8988T (cell line): ENCODE results near the gene RIMBP3B.
"Not testable (repeated sequence)": the region's sequence is repeated elsewhere in the genome, so short reads cannot be mapped to it uniquely, and the experiment has no call there.

Experiments used
- DNase-seq: peaks from one replicate; pipeline ENCODE4 v3.0.0; 2011

Gene RIMBP3B, protein sequence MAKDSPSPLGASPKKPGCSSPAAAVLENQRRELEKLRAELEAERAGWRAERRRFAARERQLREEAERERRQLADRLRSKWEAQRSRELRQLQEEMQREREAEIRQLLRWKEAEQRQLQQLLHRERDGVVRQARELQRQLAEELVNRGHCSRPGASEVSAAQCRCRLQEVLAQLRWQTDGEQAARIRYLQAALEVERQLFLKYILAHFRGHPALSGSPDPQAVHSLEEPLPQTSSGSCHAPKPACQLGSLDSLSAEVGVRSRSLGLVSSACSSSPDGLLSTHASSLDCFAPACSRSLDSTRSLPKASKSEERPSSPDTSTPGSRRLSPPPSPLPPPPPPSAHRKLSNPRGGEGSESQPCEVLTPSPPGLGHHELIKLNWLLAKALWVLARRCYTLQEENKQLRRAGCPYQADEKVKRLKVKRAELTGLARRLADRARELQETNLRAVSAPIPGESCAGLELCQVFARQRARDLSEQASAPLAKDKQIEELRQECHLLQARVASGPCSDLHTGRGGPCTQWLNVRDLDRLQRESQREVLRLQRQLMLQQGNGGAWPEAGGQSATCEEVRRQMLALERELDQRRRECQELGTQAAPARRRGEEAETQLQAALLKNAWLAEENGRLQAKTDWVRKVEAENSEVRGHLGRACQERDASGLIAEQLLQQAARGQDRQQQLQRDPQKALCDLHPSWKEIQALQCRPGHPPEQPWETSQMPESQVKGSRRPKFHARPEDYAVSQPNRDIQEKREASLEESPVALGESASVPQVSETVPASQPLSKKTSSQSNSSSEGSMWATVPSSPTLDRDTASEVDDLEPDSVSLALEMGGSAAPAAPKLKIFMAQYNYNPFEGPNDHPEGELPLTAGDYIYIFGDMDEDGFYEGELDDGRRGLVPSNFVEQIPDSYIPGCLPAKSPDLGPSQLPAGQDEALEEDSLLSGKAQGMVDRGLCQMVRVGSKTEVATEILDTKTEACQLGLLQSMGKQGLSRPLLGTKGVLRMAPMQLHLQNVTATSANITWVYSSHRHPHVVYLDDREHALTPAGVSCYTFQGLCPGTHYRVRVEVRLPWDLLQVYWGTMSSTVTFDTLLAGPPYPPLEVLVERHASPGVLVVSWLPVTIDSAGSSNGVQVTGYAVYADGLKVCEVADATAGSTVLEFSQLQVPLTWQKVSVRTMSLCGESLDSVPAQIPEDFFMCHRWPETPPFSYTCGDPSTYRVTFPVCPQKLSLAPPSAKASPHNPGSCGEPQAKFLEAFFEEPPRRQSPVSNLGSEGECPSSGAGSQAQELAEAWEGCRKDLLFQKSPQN (N-terminal part only)

GRCh38 chr22:21383701-21384467 is at the start of gene RIMBP3B:
Gene RIMBP3B, plus strand, starts transcription at chr22:21383751. Its CDS starts 108 bp downstream, at chr22:21383859.
- DNase-seq: not testable (repeated sequence)

- not testable (repeated sequence) for DNase-seq
Observed at GRCh38 chr22:21357527-21357926, 26.0 kb upstream of the RIMBP3B start.

GRCh38 chr22:21360525-21360924 is 23.0 kb upstream of the RIMBP3B start:
- not testable (repeated sequence) for DNase-seq

GRCh38 chr22:21362473-21362872 is 21.1 kb upstream of the RIMBP3B start:
- not testable (repeated sequence) for DNase-seq

- not testable (repeated sequence) for DNase-seq
Observed at GRCh38 chr22:21363061-21363460, 20.5 kb upstream of the RIMBP3B start.

DNA sequence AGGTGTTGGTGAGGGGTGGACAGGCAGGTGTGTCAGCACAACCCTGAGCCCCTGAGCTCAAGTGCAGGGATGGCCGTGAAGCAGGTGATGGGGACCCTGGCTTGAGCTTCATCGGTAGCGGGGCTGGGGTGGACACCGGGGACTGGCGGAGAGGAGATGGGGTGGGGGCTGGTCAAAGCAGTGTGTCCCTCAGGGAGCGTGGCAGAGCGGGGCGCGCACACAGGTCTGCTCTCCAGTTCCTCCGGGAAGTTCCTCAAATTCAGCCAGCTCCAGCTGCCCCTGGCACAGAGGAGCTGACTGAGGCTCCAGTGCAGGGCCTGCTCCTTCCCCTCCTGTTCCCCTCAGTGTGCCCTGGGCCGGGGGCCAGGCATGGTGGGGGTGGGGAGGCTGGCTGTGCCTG is 19.7 kb upstream of the RIMBP3B start:
- not testable (repeated sequence) for DNase-seq

DNA sequence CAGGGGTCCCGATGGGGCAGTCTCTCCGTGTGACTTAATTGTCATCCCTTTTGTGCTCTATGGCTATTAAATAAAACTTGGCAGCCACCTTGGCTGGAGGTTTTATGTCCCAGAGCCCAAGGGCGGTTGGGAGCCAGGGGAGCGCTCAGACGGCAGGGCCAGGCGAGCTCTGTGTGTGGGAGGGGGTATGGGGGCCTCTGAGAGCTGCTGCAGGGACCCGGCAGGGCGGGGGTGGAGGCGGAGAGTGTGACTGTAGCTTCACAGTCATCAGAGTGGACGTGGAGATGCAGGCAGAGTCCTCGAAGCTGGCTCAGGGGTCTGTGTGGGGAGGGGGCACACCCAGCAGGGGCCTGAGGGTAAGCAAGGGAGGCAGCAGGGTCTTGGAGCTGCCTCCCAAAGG is 19.2 kb upstream of the RIMBP3B start:
- DNase-seq: not testable (repeated sequence)

DNA sequence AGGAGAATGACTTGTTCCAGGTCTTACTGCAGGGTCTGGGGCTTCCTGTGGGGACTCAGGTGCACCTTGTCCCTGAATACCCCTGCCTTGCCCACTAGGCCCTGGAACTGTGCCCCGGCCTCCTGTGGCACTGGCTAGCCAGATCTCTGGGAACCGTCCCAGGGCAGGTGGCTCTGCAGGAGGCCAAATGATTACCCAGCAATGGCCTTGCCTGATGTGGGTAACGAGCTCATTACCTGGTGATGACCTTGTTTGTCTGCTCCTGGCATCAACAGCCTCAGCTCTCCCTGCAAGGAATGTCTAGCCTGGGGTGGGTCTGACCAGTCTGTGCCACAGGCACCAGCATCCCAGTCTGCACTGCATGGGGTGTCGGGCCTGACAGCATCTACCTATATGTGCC is 18.2 kb upstream of the RIMBP3B start:
- not testable (repeated sequence) for DNase-seq

DNA sequence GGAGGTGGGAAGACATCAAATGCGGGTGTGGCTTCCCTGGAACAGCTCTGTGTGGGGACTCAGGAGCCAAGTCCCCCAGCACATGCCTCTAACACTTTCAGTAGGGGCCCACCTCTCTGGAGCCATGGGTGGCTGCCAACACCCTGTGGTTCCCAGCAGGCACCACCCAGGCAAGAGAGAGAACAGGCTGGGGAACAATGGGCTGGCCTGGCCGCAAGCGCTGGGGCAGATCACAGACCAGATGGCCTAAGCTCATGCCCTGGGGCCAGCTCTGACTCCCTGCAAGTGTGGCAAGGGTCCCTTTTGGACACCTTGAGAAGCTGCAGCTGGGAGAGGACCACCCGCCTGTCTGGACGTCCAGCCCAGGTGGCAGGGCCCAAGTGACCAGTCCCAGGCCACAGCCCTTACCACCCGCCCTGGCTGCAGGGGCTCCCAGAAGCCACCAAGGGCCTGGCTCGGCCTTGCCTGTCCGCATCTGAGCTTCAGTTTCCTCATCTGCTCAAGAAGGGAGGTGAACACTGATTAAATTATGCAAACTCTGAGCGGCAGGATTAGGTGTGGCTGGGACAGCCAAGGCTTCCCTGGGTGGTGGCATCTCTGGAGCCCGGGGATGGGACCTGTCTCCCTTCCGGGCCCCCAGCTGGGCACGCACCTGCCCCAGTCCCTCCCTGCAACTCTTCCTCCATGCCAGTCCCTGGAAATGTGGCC is 14.8 kb upstream of the RIMBP3B start:
- DNase-seq: not testable (repeated sequence)

DNA sequence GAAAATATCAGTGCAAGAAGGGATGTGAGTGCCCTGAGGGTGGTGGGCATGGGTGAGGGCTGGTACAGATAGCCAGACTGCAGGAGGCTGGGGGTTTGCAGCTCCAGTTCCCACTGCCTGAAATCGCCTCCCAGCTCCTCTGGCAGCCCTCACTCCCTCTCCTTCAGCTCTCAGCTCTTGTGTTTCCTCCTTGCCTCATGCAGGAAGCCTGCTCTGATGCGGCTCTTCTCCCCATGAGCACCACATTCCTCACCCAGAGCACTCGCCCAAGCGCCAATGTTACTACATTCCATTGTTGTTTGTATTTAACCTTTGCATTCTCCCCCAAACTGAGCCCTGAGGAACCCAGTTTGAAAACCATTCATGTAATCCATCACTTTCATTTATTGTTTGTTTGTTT is 7.7 kb upstream of the RIMBP3B start:
- DNase-seq: not testable (repeated sequence)

DNA sequence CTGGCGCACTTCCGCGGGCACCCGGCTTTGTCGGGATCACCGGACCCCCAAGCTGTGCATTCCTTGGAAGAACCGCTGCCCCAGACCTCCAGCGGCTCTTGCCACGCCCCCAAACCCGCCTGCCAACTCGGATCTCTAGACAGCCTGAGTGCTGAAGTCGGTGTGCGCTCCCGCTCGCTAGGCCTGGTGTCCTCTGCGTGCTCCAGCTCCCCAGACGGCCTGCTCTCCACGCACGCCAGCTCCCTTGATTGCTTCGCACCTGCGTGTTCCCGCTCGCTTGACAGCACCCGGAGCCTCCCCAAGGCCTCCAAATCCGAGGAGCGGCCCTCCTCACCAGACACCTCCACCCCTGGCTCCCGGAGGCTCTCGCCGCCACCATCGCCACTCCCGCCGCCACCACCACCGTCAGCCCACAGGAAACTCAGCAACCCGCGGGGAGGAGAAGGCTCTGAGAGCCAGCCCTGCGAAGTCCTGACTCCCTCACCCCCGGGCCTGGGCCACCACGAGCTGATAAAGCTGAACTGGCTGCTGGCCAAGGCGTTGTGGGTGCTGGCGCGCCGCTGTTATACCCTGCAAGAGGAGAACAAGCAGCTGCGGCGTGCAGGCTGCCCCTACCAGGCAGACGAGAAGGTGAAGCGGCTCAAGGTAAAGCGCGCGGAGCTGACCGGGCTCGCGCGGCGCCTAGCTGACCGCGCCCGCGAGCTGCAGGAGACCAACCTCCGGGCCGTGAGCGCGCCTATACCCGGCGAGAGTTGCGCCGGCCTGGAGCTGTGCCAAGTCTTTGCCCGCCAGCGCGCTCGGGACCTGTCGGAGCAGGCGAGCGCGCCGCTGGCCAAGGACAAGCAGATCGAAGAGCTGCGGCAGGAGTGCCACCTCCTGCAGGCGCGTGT is 1.2 kb downstream of the RIMBP3B start:
- DNase-seq: not testable (repeated sequence)

DNA sequence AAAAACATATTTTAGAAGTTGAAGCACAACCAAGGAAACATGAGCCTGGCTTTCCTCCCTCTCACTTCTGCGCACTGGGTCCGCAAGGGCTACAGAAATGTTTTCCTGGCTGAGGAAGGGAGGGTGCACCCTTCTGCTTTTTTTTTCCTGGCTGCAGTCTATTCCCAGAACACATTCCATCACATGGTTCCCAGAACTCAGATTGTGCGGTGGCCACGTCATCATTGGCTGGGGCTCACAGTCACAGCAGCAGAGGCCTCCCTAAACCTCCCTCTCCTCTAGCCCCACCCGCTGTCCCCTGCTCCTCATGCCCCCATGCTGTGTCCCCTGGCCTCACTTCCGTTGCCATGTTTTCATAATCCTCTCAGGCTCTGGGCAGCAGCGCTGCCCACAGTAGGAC is 5.9 kb downstream of the RIMBP3B start:
- not testable (repeated sequence) for DNase-seq

GRCh38 chr22:21390013-21390412 is 6.5 kb downstream of the RIMBP3B start:
- not testable (repeated sequence) for DNase-seq

- not testable (repeated sequence) for DNase-seq
Observed at GRCh38 chr22:21394613-21395012, 11.1 kb downstream of the RIMBP3B start.

- DNase-seq: not testable (repeated sequence)
Observed at GRCh38 chr22:21401197-21401969, 17.8 kb downstream of the RIMBP3B start.

- not testable (repeated sequence) for DNase-seq
Observed at GRCh38 chr22:21402763-21403314, 19.3 kb downstream of the RIMBP3B start.

GRCh38 chr22:21407139-21407538 is 23.6 kb downstream of the RIMBP3B start:
- DNase-seq: not testable (repeated sequence)

- not testable (repeated sequence) for DNase-seq
Observed at GRCh38 chr22:21407792-21408191, 24.2 kb downstream of the RIMBP3B start.

GRCh38 chr22:21416375-21416774 is 32.8 kb downstream of the RIMBP3B start:
- DNase-seq: not testable (repeated sequence)
